ENCODE measurements around the gene CACNA1I.

GRCh38 chr22:39583066-39583667 is 12.6 kb downstream of the CACNA1I start:
- no peak for TF ChIP-seq REST (IDR thresholded peaks at IDR 0.05; ENCODE audit: low read depth, low read length)
- no peak for TF ChIP-seq CTCF (IDR thresholded peaks at IDR 0.05)
- TF ChIP-seq GABPA (IDR thresholded peaks at IDR 0.05; ENCODE audit: low read depth) = no peak
- no peak for TF ChIP-seq MAX (IDR thresholded peaks at IDR 0.05; ENCODE audit: low read depth)
- no peak for TF ChIP-seq TAF1 (IDR thresholded peaks at IDR 0.05; ENCODE audit: borderline replicate concordance, low read depth, low read length)

Measured in SK-N-SH (cell line).